ENCODE measurements around the gene FBLN1. TPM values are rescaled to one million over a fixed set of nuclear protein-coding genes. Genes with fewer than 3 reads are reported as not detected.

Gene FBLN1
- polyA plus RNA-seq, 1 donor from 2014 or later: 3.4 TPM

DNA sequence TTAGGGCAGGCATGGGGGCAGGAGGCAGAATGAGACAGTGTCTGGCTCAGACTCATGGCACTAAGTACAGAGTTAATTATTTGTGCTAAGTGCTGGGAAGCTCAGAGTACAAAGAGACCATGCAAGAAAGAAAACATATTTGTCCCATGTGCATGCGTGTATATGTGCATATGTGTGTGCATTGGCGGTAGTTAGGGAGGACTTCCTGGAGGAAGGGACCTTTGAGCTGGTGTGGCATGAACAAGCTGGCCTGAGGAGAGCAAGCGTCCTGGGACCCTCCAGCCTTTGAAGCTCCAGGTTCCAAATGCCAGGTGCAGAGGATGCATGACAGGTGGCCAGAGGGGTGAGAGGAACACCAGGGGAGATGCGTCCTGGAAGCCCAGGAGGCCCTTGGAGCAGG is 6.1 kb downstream of the FBLN1 start:
- Histone ChIP-seq H3K79me2 (replicated peaks; ENCODE audit: insufficient read depth, low read length) (peaks cover 22% of the 10 kb centered on the region), H2AFZ (ENCODE audit: low read depth, low read length) (no peak overlapping the region), H4K20me1 (ENCODE audit: insufficient read depth) (no peaks in the 10 kb centered on the region), H3K9me3 (ENCODE audit: low read length) (no peaks in the 10 kb centered on the region), H3K9me2 (ENCODE audit: insufficient read depth, low read length) (no peaks in the 10 kb centered on the region), H3K4me3 (ENCODE audit: low read length) (no peak overlapping the region), H3K27me3 (ENCODE audit: insufficient read depth, low read depth, low read length) (no peaks in the 10 kb centered on the region), H3F3A (ENCODE audit: insufficient read depth, low read length, poor library complexity, severe bottlenecking) (no peaks in the 10 kb centered on the region), H3K9ac (ENCODE audit: low read length) (no peak overlapping the region), H3K27ac (ENCODE audit: low read length) (no peak overlapping the region), H3K4me2 (ENCODE audit: low read length) (no peak overlapping the region), H3K36me3 (ENCODE audit: insufficient read depth, low read length) (no peaks in the 10 kb centered on the region)
- TF ChIP-seq, protein P1, sequence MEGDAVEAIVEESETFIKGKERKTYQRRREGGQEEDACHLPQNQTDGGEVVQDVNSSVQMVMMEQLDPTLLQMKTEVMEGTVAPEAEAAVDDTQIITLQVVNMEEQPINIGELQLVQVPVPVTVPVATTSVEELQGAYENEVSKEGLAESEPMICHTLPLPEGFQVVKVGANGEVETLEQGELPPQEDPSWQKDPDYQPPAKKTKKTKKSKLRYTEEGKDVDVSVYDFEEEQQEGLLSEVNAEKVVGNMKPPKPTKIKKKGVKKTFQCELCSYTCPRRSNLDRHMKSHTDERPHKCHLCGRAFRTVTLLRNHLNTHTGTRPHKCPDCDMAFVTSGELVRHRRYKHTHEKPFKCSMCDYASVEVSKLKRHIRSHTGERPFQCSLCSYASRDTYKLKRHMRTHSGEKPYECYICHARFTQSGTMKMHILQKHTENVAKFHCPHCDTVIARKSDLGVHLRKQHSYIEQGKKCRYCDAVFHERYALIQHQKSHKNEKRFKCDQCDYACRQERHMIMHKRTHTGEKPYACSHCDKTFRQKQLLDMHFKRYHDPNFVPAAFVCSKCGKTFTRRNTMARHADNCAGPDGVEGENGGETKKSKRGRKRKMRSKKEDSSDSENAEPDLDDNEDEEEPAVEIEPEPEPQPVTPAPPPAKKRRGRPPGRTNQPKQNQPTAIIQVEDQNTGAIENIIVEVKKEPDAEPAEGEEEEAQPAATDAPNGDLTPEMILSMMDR (IDR thresholded peaks at IDR 0.05; ENCODE audit: poor library complexity, severe bottlenecking): no peak
- no peak for TF ChIP-seq POLR2AphosphoS5 (IDR thresholded peaks at IDR 0.05)
- TF ChIP-seq EZH2 (IDR thresholded peaks at IDR 0.05; ENCODE audit: borderline replicate concordance, insufficient read depth, low read length, poor library complexity, severe bottlenecking): no peak
- no peak for TF ChIP-seq MXI1 (conservative IDR thresholded peaks at IDR 0.05; ENCODE audit: poor library complexity, severe bottlenecking)
- TF ChIP-seq TAF1 (IDR thresholded peaks at IDR 0.05; ENCODE audit: low read depth): no peak
- TF ChIP-seq SMC3 (conservative IDR thresholded peaks at IDR 0.05; ENCODE audit: poor library complexity): no peak

DNA sequence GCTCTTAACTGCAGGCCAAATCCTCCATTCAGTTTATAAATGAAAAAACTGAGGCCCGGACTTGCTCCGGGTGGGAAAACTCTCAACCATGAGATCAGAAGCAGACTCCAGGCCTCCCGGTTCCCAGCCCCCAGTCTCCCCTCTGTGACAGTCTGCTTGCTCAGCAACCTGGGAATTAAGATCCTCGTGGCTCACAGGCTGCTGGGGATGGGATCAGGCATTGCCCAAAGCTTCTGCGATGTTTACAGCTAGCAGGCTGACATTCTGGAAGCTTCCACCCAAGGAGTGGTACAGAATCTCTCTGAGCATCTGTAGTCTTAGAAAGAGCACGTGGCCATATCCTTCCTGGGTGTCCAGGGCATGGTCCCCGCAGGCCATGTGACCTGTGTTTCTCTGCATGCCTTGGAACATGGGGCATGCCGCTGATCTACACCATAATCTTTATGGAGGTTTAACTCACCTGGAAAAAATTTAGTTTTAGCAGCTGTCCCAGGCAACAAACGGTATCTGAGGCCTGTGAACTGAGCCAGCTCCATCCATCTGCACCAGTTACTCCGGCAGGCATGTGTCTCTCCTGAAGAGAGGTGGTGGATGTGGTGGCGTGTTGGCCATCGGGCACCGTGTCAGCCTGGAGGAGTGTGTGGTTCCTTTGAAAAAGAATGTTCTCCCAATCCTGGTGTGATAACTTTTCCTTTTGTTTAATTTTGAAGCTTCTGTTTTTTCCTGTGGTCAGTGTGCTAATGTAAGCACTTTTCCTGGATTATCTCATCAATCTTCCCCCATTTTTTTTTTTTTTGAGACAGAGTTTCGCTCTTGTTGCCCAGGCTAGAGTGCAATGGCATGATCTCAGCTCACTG is 7.9 kb downstream of the FBLN1 start:
- no peak overlapping the region for H3K27ac ChIP-seq (ENCODE audit: low read length)
- no peaks in the 10 kb centered on the region for H3K9me2 ChIP-seq (ENCODE audit: insufficient read depth, low read length)
- peaks cover 29% of the 10 kb centered on the region for H3K79me2 ChIP-seq (replicated peaks; ENCODE audit: insufficient read depth, low read length)
- TF ChIP-seq, protein P2, sequence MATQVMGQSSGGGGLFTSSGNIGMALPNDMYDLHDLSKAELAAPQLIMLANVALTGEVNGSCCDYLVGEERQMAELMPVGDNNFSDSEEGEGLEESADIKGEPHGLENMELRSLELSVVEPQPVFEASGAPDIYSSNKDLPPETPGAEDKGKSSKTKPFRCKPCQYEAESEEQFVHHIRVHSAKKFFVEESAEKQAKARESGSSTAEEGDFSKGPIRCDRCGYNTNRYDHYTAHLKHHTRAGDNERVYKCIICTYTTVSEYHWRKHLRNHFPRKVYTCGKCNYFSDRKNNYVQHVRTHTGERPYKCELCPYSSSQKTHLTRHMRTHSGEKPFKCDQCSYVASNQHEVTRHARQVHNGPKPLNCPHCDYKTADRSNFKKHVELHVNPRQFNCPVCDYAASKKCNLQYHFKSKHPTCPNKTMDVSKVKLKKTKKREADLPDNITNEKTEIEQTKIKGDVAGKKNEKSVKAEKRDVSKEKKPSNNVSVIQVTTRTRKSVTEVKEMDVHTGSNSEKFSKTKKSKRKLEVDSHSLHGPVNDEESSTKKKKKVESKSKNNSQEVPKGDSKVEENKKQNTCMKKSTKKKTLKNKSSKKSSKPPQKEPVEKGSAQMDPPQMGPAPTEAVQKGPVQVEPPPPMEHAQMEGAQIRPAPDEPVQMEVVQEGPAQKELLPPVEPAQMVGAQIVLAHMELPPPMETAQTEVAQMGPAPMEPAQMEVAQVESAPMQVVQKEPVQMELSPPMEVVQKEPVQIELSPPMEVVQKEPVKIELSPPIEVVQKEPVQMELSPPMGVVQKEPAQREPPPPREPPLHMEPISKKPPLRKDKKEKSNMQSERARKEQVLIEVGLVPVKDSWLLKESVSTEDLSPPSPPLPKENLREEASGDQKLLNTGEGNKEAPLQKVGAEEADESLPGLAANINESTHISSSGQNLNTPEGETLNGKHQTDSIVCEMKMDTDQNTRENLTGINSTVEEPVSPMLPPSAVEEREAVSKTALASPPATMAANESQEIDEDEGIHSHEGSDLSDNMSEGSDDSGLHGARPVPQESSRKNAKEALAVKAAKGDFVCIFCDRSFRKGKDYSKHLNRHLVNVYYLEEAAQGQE (IDR thresholded peaks at IDR 0.05; ENCODE audit: borderline replicate concordance): no peak
- TF ChIP-seq EZH2 (IDR thresholded peaks at IDR 0.05; ENCODE audit: borderline replicate concordance, insufficient read depth, low read length, poor library complexity, severe bottlenecking) (no peak), TAF1 (IDR thresholded peaks at IDR 0.05; ENCODE audit: low read depth) (no peak), POLR2AphosphoS5 (IDR thresholded peaks at IDR 0.05) (no peak), MXI1 (conservative IDR thresholded peaks at IDR 0.05; ENCODE audit: poor library complexity, severe bottlenecking) (no peak), SMC3 (conservative IDR thresholded peaks at IDR 0.05; ENCODE audit: poor library complexity) (no peak), RAD21 (conservative IDR thresholded peaks at IDR 0.05) (no peak), EP300 (conservative IDR thresholded peaks at IDR 0.05; ENCODE audit: poor library complexity, severe bottlenecking) (no peak)
- TF ChIP-seq, protein P1 (IDR thresholded peaks at IDR 0.05; ENCODE audit: poor library complexity, severe bottlenecking): no peak
- H3K27me3 ChIP-seq (ENCODE audit: insufficient read depth, low read depth, low read length): no peaks in the 10 kb centered on the region
- no peak overlapping the region for H3K4me2 ChIP-seq (ENCODE audit: low read length)
- H3F3A ChIP-seq (ENCODE audit: insufficient read depth, low read length, poor library complexity, severe bottlenecking): no peaks in the 10 kb centered on the region
- H3K36me3 ChIP-seq (ENCODE audit: insufficient read depth, low read length): no peaks in the 10 kb centered on the region
- H2AFZ ChIP-seq (ENCODE audit: low read depth, low read length): no peak overlapping the region
- H3K4me3 ChIP-seq (ENCODE audit: low read length): no peak overlapping the region
- no peak overlapping the region for H3K9ac ChIP-seq (ENCODE audit: low read length)
- H3K9me3 ChIP-seq (ENCODE audit: low read length): no peaks in the 10 kb centered on the region
- no peaks in the 10 kb centered on the region for H4K20me1 ChIP-seq (ENCODE audit: insufficient read depth)

Data from neural cell (in vitro differentiated cells).